IPS-11a (cell line): ENCODE data around the gene FBXW9.
"Not testable (repeated sequence)": the region's sequence is repeated elsewhere in the genome, so short reads cannot be mapped to it uniquely, and the experiment has no call there.

Experiments
- H3K4me3 ChIP-seq: one replicate; pipeline ENCODE4 v1.5.1; 2013; ENCODE audit warnings: low read depth, low read length, control low read depth

Gene FBXW9

GRCh38 chr19:12656899-12657571 lies 39.4 kb downstream of the FBXW9 start:
- H3K4me3 ChIP-seq, result no peak overlapping the region

- H3K4me3 ChIP-seq, result no peak overlapping the region
These were observed 40.9 kb downstream of the FBXW9 start for GRCh38 chr19:12655546-12655945.

DNA sequence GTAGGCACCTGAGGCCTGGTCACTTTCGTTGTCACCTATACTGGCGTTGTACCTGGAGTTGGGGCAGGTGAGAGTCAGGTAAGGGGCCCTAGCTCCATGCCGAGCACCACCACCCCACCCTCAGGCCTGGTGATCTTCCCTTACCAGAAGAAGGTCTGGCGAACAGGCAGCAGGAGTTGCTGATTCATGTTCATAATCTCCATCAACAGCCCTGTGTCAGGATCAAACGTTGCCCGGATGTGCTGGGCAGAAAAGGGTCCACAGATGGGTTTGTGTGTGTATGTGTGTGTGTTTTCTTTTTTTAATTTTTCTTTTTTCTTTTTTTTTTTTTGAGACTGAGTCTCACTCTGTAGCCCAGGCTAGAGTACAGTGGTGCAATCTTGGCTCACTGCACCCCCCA lies 44.2 kb downstream of the FBXW9 start:
- H3K4me3 ChIP-seq, result no peak overlapping the region

- H3K4me3 ChIP-seq, result no peak overlapping the region
These were observed 46.5 kb downstream of the FBXW9 start for GRCh38 chr19:12649941-12650340.

- H3K4me3 ChIP-seq, result no peak overlapping the region
These were observed 48.3 kb downstream of the FBXW9 start for GRCh38 chr19:12648088-12648487.

- H3K4me3 ChIP-seq, result no peak overlapping the region
These were observed 48.9 kb downstream of the FBXW9 start for GRCh38 chr19:12647490-12648071.

DNA sequence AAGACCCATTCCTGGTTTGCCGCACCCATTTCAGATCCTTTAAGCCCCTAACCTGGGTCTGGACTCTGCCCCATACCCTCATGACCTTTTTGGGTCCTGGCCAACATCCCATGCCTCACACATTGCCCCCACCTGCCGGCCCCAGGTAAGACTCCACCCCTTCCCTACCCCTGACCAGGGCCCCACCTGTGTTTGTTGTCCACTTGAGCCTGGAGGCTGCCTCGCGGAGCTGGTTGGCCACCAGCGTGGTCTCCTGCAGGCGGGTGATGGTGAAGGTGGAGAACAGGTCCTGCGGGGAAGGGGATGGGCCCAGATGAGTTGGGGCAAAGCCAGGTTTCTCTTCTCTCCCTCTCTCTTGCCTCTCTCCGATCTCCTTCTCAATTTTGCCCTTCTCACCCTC lies 49.4 kb downstream of the FBXW9 start:
- no peak overlapping the region for H3K4me3 ChIP-seq

- H3K4me3 ChIP-seq, result no peak overlapping the region
These were observed 49.9 kb downstream of the FBXW9 start for GRCh38 chr19:12646551-12646950.

DNA sequence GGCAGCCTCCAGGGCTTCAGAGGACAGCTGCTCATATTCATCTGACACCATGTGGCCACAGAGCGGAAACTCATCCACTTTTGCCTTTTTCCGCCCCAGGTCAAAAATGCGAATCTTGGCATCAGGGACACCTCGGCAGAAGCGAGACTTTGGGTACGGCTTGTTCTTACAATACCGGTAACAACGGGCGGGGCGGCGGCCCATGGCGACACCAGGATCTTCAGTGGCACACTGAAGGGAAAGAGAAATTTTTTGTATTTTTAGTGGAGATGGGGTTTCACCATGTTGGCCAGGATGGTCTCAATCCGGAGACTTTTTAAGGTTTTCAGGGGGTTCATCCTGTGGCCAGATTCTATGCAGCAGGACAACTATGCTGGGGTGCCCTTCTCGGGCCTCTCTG lies 52.7 kb downstream of the FBXW9 start:
- H3K4me3 ChIP-seq, result not testable (repeated sequence)

GRCh38 chr19:12642506-12642905 lies 53.9 kb downstream of the FBXW9 start:
- H3K4me3 ChIP-seq, result no peak overlapping the region

DNA sequence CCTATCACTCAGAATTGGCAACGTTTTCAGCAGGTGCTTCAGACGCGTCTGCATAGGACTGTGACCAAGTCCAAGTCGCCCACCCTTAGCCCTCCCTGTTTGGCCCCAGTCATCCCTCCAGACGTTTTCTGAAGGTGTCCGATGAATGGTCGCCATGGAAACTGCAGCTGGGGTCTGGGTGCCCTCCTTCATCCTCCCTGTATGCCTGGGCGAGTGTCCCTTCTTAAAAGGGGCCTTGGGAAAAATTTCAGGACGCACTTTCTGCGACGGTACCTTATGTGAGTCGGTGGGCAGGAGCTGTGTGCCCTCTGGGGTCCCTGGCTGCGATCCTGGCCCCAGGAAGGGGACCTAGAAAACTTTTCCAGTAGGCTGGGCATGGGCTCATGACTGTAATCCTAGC lies 55.0 kb downstream of the FBXW9 start:
- no peak overlapping the region for H3K4me3 ChIP-seq

- H3K4me3 ChIP-seq, result peak overlapping the region; percentile 45
These were observed 56.4 kb downstream of the FBXW9 start for GRCh38 chr19:12639901-12640613.
